KMS-11 (cell line): ENCODE results near the gene ATP5PB.

Experiments used
- H2AFZ ChIP-seq: fragments of 200-600 bp; sonication (generic); 2 replicates; pipeline ENCODE4 v1.6.1; 2016; ENCODE audit warnings: antibody characterized with exemption, mixed run types, low read depth
- H3K27ac ChIP-seq: fragments of 200-600 bp; sonication (generic); 2 replicates; pipeline ENCODE4 v1.6.1; 2016; ENCODE audit warnings: mild to moderate bottlenecking, mixed run types
- H3K27me3 ChIP-seq: fragments of 200-600 bp; sonication (generic); 2 replicates; pipeline ENCODE4 v1.6.1; 2017; ENCODE audit warnings: mild to moderate bottlenecking, low read depth, mixed run types, moderate library complexity; ENCODE audit not compliant: insufficient read depth
- H3K36me3 ChIP-seq: fragments of 200-600 bp; sonication (generic); 2 replicates; pipeline ENCODE4 v1.6.1; 2017; ENCODE audit warnings: mild to moderate bottlenecking, mixed run types; ENCODE audit not compliant: insufficient read depth
- H3K4me1 ChIP-seq: fragments of 200-600 bp; sonication (generic); 2 replicates; pipeline ENCODE4 v1.6.1; 2016; ENCODE audit warnings: mild to moderate bottlenecking, low read depth, mixed run types; ENCODE audit not compliant: poor library complexity, severe bottlenecking
- H3K4me2 ChIP-seq: fragments of 200-600 bp; sonication (generic); 2 replicates; pipeline ENCODE4 v1.7.0; 2016; ENCODE audit warnings: mild to moderate bottlenecking, mixed run types
- H3K4me3 ChIP-seq: fragments of 200-600 bp; sonication (generic); IDR thresholded peaks from 2 replicates; pipeline ENCODE4 v1.6.1; 2017; ENCODE audit warnings: low read depth, low read length, mixed read lengths; ENCODE audit not compliant: insufficient read depth
- H3K79me2 ChIP-seq: fragments of 200-600 bp; sonication (generic); 2 replicates; pipeline ENCODE4 v1.6.1; 2016; ENCODE audit warnings: low read depth, mixed run types; ENCODE audit not compliant: insufficient read depth
- H3K9ac ChIP-seq: fragments of 200-600 bp; sonication (generic); 2 replicates; pipeline ENCODE4 v1.6.1; 2016; ENCODE audit warnings: mild to moderate bottlenecking, mixed run types
- H4K20me1 ChIP-seq: fragments of 200-600 bp; sonication (generic); 2 replicates; pipeline ENCODE4 v1.6.1; 2016; ENCODE audit warnings: mild to moderate bottlenecking, mixed run types; ENCODE audit not compliant: insufficient read depth
- TF ChIP-seq, protein P1 (sequence below): fragments of 200-600 bp; sonication (generic); conservative IDR thresholded peaks from 2 replicates; pipeline ENCODE4 v1.6.1; 2017; ENCODE audit warnings: low read depth, mild to moderate bottlenecking, antibody characterized with exemption, low read length, moderate library complexity, mixed read lengths

ATP5PB gene

GRCh38 chr1:111452581-111452980 is 3.3 kb downstream of the ATP5PB start:
- Histone ChIP-seq H3K27me3 (no peaks in the 10 kb centered on the region), H2AFZ (no peak overlapping the region), H3K4me3 (no peak overlapping the region), H3K4me1 (peaks cover 28% of the 10 kb centered on the region), H3K27ac (no peak overlapping the region), H3K79me2 (peaks cover 43% of the 10 kb centered on the region), H4K20me1 (no peaks in the 10 kb centered on the region), H3K36me3 (peaks cover 3% of the 10 kb centered on the region; the same call in 1 of the 2 replicates), H3K9ac (no peak overlapping the region), H3K4me2 (no peak overlapping the region)
- TF ChIP-seq, protein P1, sequence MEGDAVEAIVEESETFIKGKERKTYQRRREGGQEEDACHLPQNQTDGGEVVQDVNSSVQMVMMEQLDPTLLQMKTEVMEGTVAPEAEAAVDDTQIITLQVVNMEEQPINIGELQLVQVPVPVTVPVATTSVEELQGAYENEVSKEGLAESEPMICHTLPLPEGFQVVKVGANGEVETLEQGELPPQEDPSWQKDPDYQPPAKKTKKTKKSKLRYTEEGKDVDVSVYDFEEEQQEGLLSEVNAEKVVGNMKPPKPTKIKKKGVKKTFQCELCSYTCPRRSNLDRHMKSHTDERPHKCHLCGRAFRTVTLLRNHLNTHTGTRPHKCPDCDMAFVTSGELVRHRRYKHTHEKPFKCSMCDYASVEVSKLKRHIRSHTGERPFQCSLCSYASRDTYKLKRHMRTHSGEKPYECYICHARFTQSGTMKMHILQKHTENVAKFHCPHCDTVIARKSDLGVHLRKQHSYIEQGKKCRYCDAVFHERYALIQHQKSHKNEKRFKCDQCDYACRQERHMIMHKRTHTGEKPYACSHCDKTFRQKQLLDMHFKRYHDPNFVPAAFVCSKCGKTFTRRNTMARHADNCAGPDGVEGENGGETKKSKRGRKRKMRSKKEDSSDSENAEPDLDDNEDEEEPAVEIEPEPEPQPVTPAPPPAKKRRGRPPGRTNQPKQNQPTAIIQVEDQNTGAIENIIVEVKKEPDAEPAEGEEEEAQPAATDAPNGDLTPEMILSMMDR = no peak

DNA sequence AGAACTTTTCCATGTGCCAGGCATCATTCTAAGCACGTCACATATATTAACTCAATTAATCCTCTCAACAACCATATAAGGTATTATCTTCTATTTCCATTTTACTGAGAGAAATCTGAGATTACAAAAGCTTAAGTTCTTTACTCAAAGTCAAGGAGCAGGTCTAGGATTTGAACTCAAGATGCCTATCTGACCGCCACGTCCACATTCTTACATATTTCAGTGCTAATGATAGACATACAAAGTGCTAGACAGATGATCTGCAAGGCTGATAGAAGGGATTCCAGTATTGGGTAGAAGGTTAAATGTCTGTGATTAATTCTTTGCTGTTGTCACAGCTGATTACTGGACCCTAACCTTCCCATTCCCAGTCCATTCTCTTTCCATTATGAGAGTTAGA is 4.4 kb downstream of the ATP5PB start:
- Histone ChIP-seq H3K36me3 (peaks cover 3% of the 10 kb centered on the region; the same call in 1 of the 2 replicates), H3K79me2 (peaks cover 32% of the 10 kb centered on the region), H3K9ac (no peak overlapping the region), H3K4me2 (no peak overlapping the region), H3K27me3 (no peaks in the 10 kb centered on the region), H3K4me1 (peaks cover 22% of the 10 kb centered on the region), H2AFZ (no peak overlapping the region), H4K20me1 (no peaks in the 10 kb centered on the region), H3K27ac (no peak overlapping the region), H3K4me3 (no peak overlapping the region)
- TF ChIP-seq, protein P1 = no peak

- H3K4me3 ChIP-seq = no peak overlapping the region
- H3K27me3 ChIP-seq = no peaks in the 10 kb centered on the region
- H3K4me1 ChIP-seq = peaks cover 22% of the 10 kb centered on the region
- no peak overlapping the region for H3K27ac ChIP-seq
- peaks cover 3% of the 10 kb centered on the region; the same call in 1 of the 2 replicates for H3K36me3 ChIP-seq
- H2AFZ ChIP-seq = no peak overlapping the region
- H3K9ac ChIP-seq = no peak overlapping the region
- H4K20me1 ChIP-seq = no peaks in the 10 kb centered on the region
- TF ChIP-seq, protein P1 = no peak
- H3K79me2 ChIP-seq = peaks cover 22% of the 10 kb centered on the region
- H3K4me2 ChIP-seq = no peak overlapping the region
Observed at GRCh38 chr1:111454859-111455641, 5.8 kb downstream of the ATP5PB start.

GRCh38 chr1:111455642-111456031 is 6.4 kb downstream of the ATP5PB start:
- Histone ChIP-seq H3K4me2 (no peak overlapping the region), H2AFZ (no peak overlapping the region), H3K27me3 (no peaks in the 10 kb centered on the region), H3K4me1 (peaks cover 17% of the 10 kb centered on the region), H3K9ac (no peak overlapping the region), H4K20me1 (no peaks in the 10 kb centered on the region), H3K79me2 (peaks cover 16% of the 10 kb centered on the region), H3K4me3 (no peak overlapping the region), H3K27ac (no peak overlapping the region), H3K36me3 (peaks cover 3% of the 10 kb centered on the region; the same call in 1 of the 2 replicates)
- TF ChIP-seq, protein P1 = no peak
